HepG2 (cell line): ENCODE measurements around the gene FGF19. TPM values are rescaled to one million over a fixed set of nuclear protein-coding genes. Genes with fewer than 3 reads are reported as not detected.

Experiments
- ATF7-NPFF ChIP-seq: sonication (generic); formaldehyde crosslinking; IDR thresholded peaks from 2 replicates; pipeline ENCODE4 v1.8.1; 2023; ENCODE audit warnings: mild to moderate bottlenecking, low read depth, missing genetic modification reagents, moderate library complexity
- CAMTA2 ChIP-seq: sonication (generic); formaldehyde crosslinking; IDR thresholded peaks from 2 replicates; pipeline ENCODE4 v1.4.0; 2020; ENCODE audit warnings: mild to moderate bottlenecking, missing genetic modification reagents, borderline replicate concordance
- DBP ChIP-seq: sonication (generic); formaldehyde crosslinking; IDR thresholded peaks from 2 replicates; pipeline ENCODE4 v1.4.0; 2020; ENCODE audit warnings: missing genetic modification reagents; ENCODE audit errors: not compliant biosample characterization
- DZIP1 ChIP-seq: sonication (generic); formaldehyde crosslinking; IDR thresholded peaks from 2 replicates; pipeline ENCODE4 v1.5.0; 2020; ENCODE audit warnings: mild to moderate bottlenecking, missing genetic modification reagents
- FOXP1 ChIP-seq, 2 experiments: fragments of 450-650 bp in 1 of 2; IDR thresholded peaks; 2 replicates each; pipeline ENCODE4 v1.6.1; 2017 to 2018; ENCODE audit warnings: antibody characterized with exemption in 1 of 2
- GLMP ChIP-seq: sonication (generic); formaldehyde crosslinking; IDR thresholded peaks from 2 replicates; pipeline ENCODE4 v1.9.0; 2021; ENCODE audit warnings: missing genetic modification reagents, mild to moderate bottlenecking, borderline replicate concordance
- HCFC1 ChIP-seq: fragments of 150-350 bp; IDR thresholded peaks from 2 replicates; pipeline ENCODE4 v1.6.1; 2014; ENCODE audit warnings: low read depth, low read length
- HDAC1 ChIP-seq: sonication (generic); formaldehyde crosslinking; IDR thresholded peaks from 2 replicates; pipeline ENCODE4 v1.5.1; 2020; ENCODE audit warnings: mild to moderate bottlenecking, missing genetic modification reagents
- MAFK ChIP-seq, 2 experiments: IDR thresholded peaks in 1 of 2; conservative IDR thresholded peaks in 1 of 2; 2 replicates each; pipeline ENCODE4 v1.6.1; 2011; ENCODE audit warnings: improper control_type of control experiment in 2 of 2, low read length in 2 of 2
- NFE2L2 ChIP-seq: fragments of 150-350 bp; IDR thresholded peaks from 2 replicates; pipeline ENCODE4 v1.6.1; 2014; ENCODE audit warnings: low read length
- POLR2A ChIP-seq, 2 experiments: IDR thresholded peaks; 2 replicates each; pipeline ENCODE4 v1.6.1; 2011; ENCODE audit warnings: low read depth in 2 of 2, low read length in 2 of 2, mild to moderate bottlenecking in 1 of 2, moderate library complexity in 1 of 2; ENCODE audit not compliant: insufficient read depth in 1 of 2
- RBFOX2 ChIP-seq: fragments of 200-400 bp; formaldehyde crosslinking; IDR thresholded peaks from 2 replicates; pipeline ENCODE4 v1.6.1; 2017; ENCODE audit warnings: low read depth, mild to moderate bottlenecking, low read length
- XBP1 ChIP-seq: sonication (generic); formaldehyde crosslinking; IDR thresholded peaks from 2 replicates; pipeline ENCODE4 v1.5.0; 2020; ENCODE audit warnings: missing genetic modification reagents
- ZNF441 ChIP-seq: sonication (generic); formaldehyde crosslinking; IDR thresholded peaks from 2 replicates; pipeline ENCODE4 v1.7.0; 2021; ENCODE audit warnings: missing genetic modification reagents, borderline replicate concordance
- ZNF609 ChIP-seq: sonication (generic); formaldehyde crosslinking; IDR thresholded peaks from 2 replicates; pipeline ENCODE4 v1.4.0; 2020; ENCODE audit warnings: mild to moderate bottlenecking, missing genetic modification reagents, borderline replicate concordance
- ZNF709 ChIP-seq: sonication (generic); formaldehyde crosslinking; IDR thresholded peaks from 2 replicates; pipeline ENCODE4 v1.5.0; 2020; ENCODE audit warnings: mild to moderate bottlenecking, missing genetic modification reagents
- ZNF839 ChIP-seq: sonication (generic); formaldehyde crosslinking; IDR thresholded peaks from 2 replicates; pipeline ENCODE4 v1.4.0; 2020; ENCODE audit warnings: missing genetic modification reagents, mild to moderate bottlenecking, borderline replicate concordance
- ZNF841 ChIP-seq: sonication (generic); formaldehyde crosslinking; IDR thresholded peaks from 2 replicates; pipeline ENCODE4 v1.8.1; 2023; ENCODE audit warnings: missing genetic modification reagents, borderline replicate concordance
- ZSCAN20 ChIP-seq: sonication (generic); formaldehyde crosslinking; IDR thresholded peaks from 2 replicates; pipeline ENCODE4 v1.4.0; 2020; ENCODE audit warnings: missing genetic modification reagents, mild to moderate bottlenecking, borderline replicate concordance
- polyA plus RNA-seq, 8 experiments: library from polyadenylated mRNA; depleted of rRNA in 3 of 8; stranded (reverse) in 7 of 8; unstranded in 1 of 8; fragments of >200 nt; fragmentation: Illumina TruSeq in 4 of 8; extraction: Trizol in 4 of 8; gene quantifications; 2 replicates each; pipeline versions ENCODE4 v1.2.1 to v1.2.3, GENCODE V29; 2011 to 2016; ENCODE audit warnings: low read depth in 4 of 8, missing spikeins in 1 of 8, mixed read lengths in 1 of 8; ENCODE audit not compliant: insufficient read depth in 1 of 8
- total RNA-seq, 5 experiments: library from RNA; depleted of rRNA; stranded (reverse); fragments of >200 nt; fragmentation: Illumina TruSeq; extraction: Trizol; gene quantifications; 2 replicates each; pipeline ENCODE4 v1.2.3, GENCODE V29; 2016; ENCODE audit warnings: low read depth in 1 of 5

Gene FGF19
- total and polyA plus RNA-seq, 2 of the 13 experiments (the other 11 are each of a cell fraction or from before 2014, with no cell fraction given), result 0.07 TPM; not detected in 1

GRCh38 chr11:69667619-69668604 is 35.9 kb downstream of the FGF19 start (continued):
- TF ChIP-seq ZNF609 (CRISPR knock-in tag) (peak; percentile 81), ATF7-NPFF (CRISPR knock-in tag) (peak; percentile 91; the same call in 1 of the 2 replicates), ZSCAN20 (CRISPR knock-in tag) (no peak), HCFC1 (no peak), FOXP1 (IDR thresholded peaks at IDR 0.05) (no peak), FOXP1 (CRISPR knock-in tag; IDR thresholded peaks at IDR 0.05) (peak; percentile 56; the same call in 1 of the 2 replicates), GLMP (no peak), XBP1 (CRISPR knock-in tag) (no peak), HDAC1 (CRISPR knock-in tag) (peak; percentile 90), CAMTA2 (CRISPR knock-in tag) (peak; percentile 65; the same call in 1 of the 2 replicates), ZNF841 (CRISPR knock-in tag) (no peak), RBFOX2 (no peak), DBP (CRISPR knock-in tag) (no peak), POLR2A (IDR thresholded peaks at IDR 0.05; ENCODE audit: insufficient read depth in 1 of 2, low read depth in 2 of 2, low read length in 2 of 2) (peak; percentile 37 to 66; a peak in 3 of 4 replicates), ZNF441 (CRISPR knock-in tag) (peak; percentile 91), DZIP1 (no peak), MAFK (conservative IDR thresholded peaks at IDR 0.05 in 1 of 2, IDR thresholded peaks at IDR 0.05 in 1 of 2; ENCODE audit: low read length in 2 of 2) (no peak), ZNF709 (CRISPR knock-in tag) (no peak; the same call in 1 of the 2 replicates), ZNF839 (CRISPR knock-in tag) (no peak; the same call in 1 of the 2 replicates), NFE2L2 (no peak)
